NCI-H524 treated with DMSO at 0.1 percent for 48 hours (cell line): ENCODE results near the gene SECTM1.

Experiments used
- DNase-seq: peaks from one replicate; lab custom pipeline; 2025; lab: John Stamatoyannopoulos, UW

The SECTM1 gene

GRCh38 chr17:82315703-82316358 lies 17.7 kb downstream of the SECTM1 start:
- no peak for DNase-seq

- no peak for DNase-seq
These were observed 18.6 kb downstream of the SECTM1 start for GRCh38 chr17:82314727-82315605.

- DNase-seq, result no peak
These were observed 19.4 kb downstream of the SECTM1 start for GRCh38 chr17:82314012-82314726.

GRCh38 chr17:82313195-82314011 lies 20.2 kb downstream of the SECTM1 start:
- no peak for DNase-seq

GRCh38 chr17:82311971-82312370 lies 21.6 kb downstream of the SECTM1 start:
- no peak for DNase-seq

DNA sequence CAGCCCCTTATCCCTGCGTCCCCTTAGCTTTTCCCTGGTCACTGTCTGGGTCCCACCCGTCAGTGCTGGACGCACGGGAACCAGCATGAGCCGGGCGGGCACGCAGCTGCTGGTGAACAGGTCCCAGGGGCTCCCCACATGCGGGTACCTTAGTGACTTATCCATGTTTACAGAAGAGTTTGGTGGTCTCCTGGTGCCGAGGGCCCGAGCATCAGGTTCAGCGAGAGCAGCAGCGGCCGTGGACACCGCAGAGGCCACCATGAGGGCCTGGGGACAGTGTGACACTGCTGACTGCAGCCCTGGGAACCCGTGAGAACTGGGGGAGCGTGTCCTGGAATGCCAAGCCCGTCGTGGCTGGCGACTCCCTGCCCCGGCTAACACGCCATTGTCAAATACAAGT lies 22.7 kb downstream of the SECTM1 start:
- DNase-seq, result no peak

DNA sequence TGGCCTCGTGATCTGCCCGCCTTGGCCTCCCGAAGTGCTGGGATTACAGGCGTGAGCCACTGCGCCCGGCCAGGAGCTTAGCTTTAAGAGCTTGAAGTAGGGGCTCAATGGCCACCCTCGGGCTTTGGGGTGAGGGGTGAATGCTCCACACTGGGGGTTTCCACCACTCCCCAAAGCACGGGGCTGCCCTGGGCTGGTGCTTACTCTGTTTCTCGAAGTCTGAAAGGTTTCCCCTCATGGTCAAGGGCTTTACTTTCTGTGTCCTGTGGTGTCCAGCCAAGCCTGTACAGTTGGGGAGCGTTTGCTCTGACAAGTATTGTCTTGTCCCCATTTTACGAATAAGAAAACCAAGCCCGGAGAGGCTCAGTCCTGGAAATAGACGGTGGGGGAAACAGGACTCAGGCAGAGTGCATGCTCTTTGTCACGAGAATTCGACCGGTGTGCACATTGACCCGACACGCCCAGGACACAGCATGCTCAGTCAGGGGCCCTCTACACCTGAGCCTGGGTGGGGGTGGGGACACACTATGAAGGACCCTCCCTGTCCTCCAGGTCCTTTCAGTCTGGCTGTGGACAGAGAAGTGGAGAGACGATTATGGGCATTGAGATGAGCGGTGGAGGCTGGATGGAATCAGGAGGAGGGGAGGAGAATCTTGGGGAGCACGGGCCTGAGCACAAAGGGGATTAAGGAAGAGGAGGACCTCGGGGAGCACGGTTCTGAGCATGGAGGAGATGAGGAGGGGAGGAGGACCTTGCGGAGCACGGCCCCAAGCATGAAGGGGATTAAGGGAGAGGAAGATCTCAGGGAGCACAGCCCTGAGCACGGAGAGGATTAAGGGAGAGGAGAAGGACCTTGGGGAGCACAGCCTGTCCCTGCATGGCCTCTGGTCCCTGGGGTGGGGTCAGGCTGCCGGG lies 23.7 kb downstream of the SECTM1 start:
- DNase-seq, result no peak

GRCh38 chr17:82305727-82306300 lies 27.8 kb downstream of the SECTM1 start:
- DNase-seq, result no peak

GRCh38 chr17:82304826-82305726 lies 28.5 kb downstream of the SECTM1 start:
- DNase-seq, result no peak

- DNase-seq, result no peak
These were observed 29.4 kb downstream of the SECTM1 start for GRCh38 chr17:82303944-82304808.

GRCh38 chr17:82302991-82303943 lies 30.3 kb downstream of the SECTM1 start:
- DNase-seq, result no peak

GRCh38 chr17:82302568-82302963 lies 31.0 kb downstream of the SECTM1 start:
- no peak for DNase-seq

DNA sequence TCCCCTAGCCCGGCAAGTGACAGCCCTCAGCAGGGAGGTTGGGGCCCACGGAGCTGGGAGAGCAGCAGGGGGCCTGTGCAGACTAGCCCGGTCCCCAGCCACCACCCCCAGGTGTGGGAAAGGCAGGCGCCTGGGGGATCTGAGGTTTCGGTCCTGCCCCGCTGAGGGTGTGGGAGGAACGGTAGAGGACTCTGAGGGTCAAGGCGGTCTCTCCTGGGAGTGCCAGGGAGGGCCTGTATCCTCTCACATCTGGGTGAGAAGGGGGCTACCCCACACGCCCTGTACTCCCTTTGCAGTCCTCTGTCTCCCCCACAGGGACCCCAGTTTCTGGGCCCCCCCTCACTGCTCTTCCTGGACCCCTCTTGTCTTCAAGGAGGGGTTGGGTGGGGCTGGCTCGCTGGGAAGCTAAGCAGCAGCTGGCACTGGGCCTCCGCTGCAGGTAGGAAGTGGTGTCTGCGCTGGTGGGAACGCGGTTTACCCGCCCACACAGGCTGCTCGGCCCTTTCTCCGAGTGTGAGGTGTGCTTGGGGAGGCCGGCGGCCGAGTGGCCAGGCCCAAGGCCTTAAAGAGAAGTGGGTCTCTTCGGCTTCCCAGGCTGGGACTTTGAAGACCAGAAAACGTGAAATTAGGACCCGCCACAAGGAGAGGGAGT lies 31.5 kb downstream of the SECTM1 start:
- no peak for DNase-seq

DNA sequence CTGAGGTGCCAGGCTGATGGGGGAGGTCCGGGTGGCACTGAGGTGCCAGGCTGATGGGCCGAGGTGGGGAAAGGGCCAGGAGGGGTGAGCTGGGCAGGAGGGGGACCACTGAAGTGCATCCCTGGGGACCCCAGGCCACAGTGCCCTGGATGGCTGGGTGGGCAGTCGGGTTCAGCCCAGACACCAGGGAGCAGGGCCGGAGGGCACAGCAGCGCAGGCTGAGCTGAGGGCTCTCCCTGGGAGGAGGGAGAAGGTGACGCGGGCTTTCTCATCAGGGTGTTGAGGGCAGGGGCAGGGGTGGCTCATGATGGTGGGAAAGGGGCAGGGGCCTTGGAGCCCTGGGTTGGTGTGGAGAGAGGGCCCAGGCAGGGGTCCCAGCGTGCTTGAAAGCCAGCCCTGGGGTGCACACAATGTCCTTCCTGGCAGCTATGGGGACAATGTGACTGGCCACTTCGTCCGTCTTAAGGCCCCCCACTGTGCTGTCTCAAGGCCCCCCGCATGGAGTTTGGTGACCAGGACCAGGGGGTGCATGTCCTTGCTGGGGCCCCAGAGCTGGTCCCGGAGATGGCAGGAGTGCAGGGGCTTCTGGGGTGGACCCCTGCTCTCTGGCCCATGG lies 32.2 kb downstream of the SECTM1 start:
- no peak for DNase-seq

DNA sequence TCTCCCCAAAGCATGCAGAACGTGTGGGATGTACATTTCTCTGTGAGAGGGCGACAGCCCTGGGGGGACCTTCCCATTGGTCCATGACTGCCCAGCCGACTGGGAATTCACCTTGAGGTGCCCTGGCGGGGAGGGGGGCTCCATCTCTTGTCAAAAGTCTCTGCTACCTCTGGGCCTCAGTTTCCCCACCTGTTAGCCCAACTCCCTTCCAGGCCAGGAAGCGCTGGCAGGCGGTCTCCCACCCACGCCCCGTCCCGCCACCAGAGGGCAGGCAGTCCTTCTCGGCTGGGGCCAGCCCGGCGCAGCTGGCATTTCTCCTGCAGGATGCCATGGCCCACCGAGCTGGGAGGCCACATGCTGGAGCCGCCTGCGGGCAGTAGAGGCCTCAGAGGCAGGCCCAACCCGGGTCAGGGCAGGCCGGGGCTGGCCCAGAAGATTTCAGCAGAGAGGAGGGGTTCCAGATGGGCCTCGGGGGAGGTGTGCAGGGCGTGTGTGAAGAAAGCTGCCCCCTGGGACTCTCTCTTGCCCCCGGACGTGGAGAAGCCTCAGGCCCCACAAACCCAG lies 32.8 kb downstream of the SECTM1 start:
- no peak for DNase-seq

GRCh38 chr17:82300228-82300627 lies 33.3 kb downstream of the SECTM1 start:
- no peak for DNase-seq
